Keratinocyte (primary cell): ENCODE measurements around the gene GRM2. TPM values are rescaled to one million over a fixed set of nuclear protein-coding genes. Genes with fewer than 3 reads are reported as not detected.
"Not testable (repeated sequence)": the region's sequence is repeated elsewhere in the genome, so short reads cannot be mapped to it uniquely, and the experiment has no call there.

Experiments used
- DNase-seq: peaks from one replicate; pipeline ENCODE4 v3.0.0-alpha.2; 2011; ENCODE audit warnings: low read depth, missing footprints, low spot score
- FAIRE-seq: peaks from 2 replicates; lab custom pipeline; 2011; peaks lifted over from hg19 to GRCh38; lab: Jason Lieb, UNC
- H2AFZ ChIP-seq: 2 replicates; pipeline ENCODE4 v1.6.0; 2012; ENCODE audit warnings: low read length, control low read depth, inconsistent platforms; ENCODE audit not compliant: control insufficient read depth
- H3K27ac ChIP-seq: 2 replicates; pipeline ENCODE4 v1.5.1; 2011; ENCODE audit warnings: low read length; ENCODE audit not compliant: control insufficient read depth, insufficient read depth
- H3K27me3 ChIP-seq: 3 replicates; pipeline ENCODE4 v1.6.0; 2011; ENCODE audit warnings: low read length; ENCODE audit not compliant: control insufficient read depth, insufficient read depth; ENCODE audit errors: extremely low read depth
- H3K36me3 ChIP-seq, 2 experiments: 2 replicates in 1 of 2; 3 replicates in 1 of 2; pipeline ENCODE4 v1.5.1; 2011; ENCODE audit warnings: low read length in 2 of 2, mild to moderate bottlenecking in 1 of 2; ENCODE audit not compliant: control insufficient read depth in 2 of 2, insufficient read depth in 2 of 2; ENCODE audit errors: extremely low read depth in 1 of 2
- H3K4me1 ChIP-seq: 3 replicates; pipeline ENCODE4 v1.5.1; 2011; ENCODE audit warnings: low read length; ENCODE audit not compliant: control insufficient read depth, insufficient read depth; ENCODE audit errors: extremely low read depth
- H3K4me2 ChIP-seq: 3 replicates; pipeline ENCODE4 v1.6.0; 2011; ENCODE audit warnings: low read depth, low read length; ENCODE audit not compliant: control insufficient read depth, insufficient read depth; ENCODE audit errors: extremely low read depth
- H3K4me3 ChIP-seq, 3 experiments: fragments of 200-600 bp in 1 of 3; sonication (generic) in 1 of 3; 2 replicates in 2 of 3; 3 replicates in 1 of 3; pipeline ENCODE4 v1.5.1; 2011 to 2016; ENCODE audit warnings: low read length in 3 of 3, mild to moderate bottlenecking in 3 of 3, control low read depth in 2 of 3, inconsistent platforms in 1 of 3, low read depth in 1 of 3, mixed read lengths in 1 of 3, mixed run types in 1 of 3, moderate library complexity in 1 of 3; ENCODE audit not compliant: control insufficient read depth in 2 of 3, insufficient read depth in 2 of 3; ENCODE audit errors: extremely low read depth in 1 of 3
- H3K79me2 ChIP-seq: 2 replicates; pipeline ENCODE4 v1.6.0; 2012; ENCODE audit warnings: low read length; ENCODE audit not compliant: control insufficient read depth, insufficient read depth
- H3K9ac ChIP-seq: 3 replicates; pipeline ENCODE4 v1.6.0; 2011; ENCODE audit warnings: low read length; ENCODE audit not compliant: control insufficient read depth, insufficient read depth; ENCODE audit errors: extremely low read depth
- H3K9me1 ChIP-seq: 3 replicates; pipeline ENCODE4 v1.6.0; 2011; ENCODE audit warnings: low read length; ENCODE audit not compliant: control insufficient read depth, insufficient read depth; ENCODE audit errors: extremely low read depth
- H3K9me3 ChIP-seq: 2 replicates; pipeline ENCODE4 v1.5.1; 2012; ENCODE audit warnings: low read depth, low read length; ENCODE audit not compliant: control insufficient read depth
- H4K20me1 ChIP-seq: 3 replicates; pipeline ENCODE4 v1.6.0; 2011; ENCODE audit warnings: low read length; ENCODE audit not compliant: control insufficient read depth, insufficient read depth; ENCODE audit errors: extremely low read depth
- CTCF ChIP-seq, 3 experiments: IDR thresholded peaks in 1 of 3; conservative IDR thresholded peaks in 1 of 3; optimal IDR thresholded peaks in 1 of 3; 2 replicates in 2 of 3; 3 replicates in 1 of 3; pipeline versions ENCODE3 to v1.5.1; 2011; ENCODE audit warnings: low read length in 3 of 3, mild to moderate bottlenecking in 3 of 3, moderate library complexity in 2 of 3, control low read depth in 1 of 3, inconsistent platforms in 1 of 3; ENCODE audit not compliant: insufficient read depth in 2 of 3; ENCODE audit errors: extremely low read depth in 1 of 3
- EZH2 ChIP-seq: IDR thresholded peaks from one replicate; pipeline ENCODE4 v1.6.1; 2012; ENCODE audit warnings: inconsistent platforms, mild to moderate bottlenecking, low read length, moderate library complexity
- dilution Hi-C: fragments of 300-500 bp; cut with MboI; formaldehyde crosslinking; loops from one replicate; pipeline ENCODE4 v1.7.0; 2020; ENCODE audit warnings: low sequenced_read_pairs; ENCODE audit not compliant: extremely low pct_ligation_motif_present
- polyA plus RNA-seq, 5 experiments: library from polyadenylated mRNA; depleted of rRNA in 3 of 5; stranded (reverse) in 3 of 5; stranded (forward) in 1 of 5; unstranded in 1 of 5; fragments of >200 nt; gene quantifications; 1 replicate in 1 of 5; 2 replicates in 3 of 5; 3 replicates in 1 of 5; pipeline versions ENCODE4 v1.2.1 to v1.2.3, GENCODE V29; 2011 to 2012; ENCODE audit warnings: missing spikeins in 2 of 5, low read depth in 1 of 5, low replicate concordance in 1 of 5

Gene GRM2
- polyA plus RNA-seq, 1 donor (not counting 4 experiments of a cell fraction or from before 2014, with no cell fraction given) = 0.07 TPM

- Histone ChIP-seq H3K4me2 (no peak overlapping the region), H3K4me1 (no peaks in the 10 kb centered on the region), H4K20me1 (no peaks in the 10 kb centered on the region), H3K9me1 (no peaks in the 10 kb centered on the region), H3K79me2 (no peaks in the 10 kb centered on the region), H3K4me3 (no peak overlapping the region), H2AFZ (no peak overlapping the region), H3K9ac (no peak overlapping the region), H3K9me3 (no peaks in the 10 kb centered on the region), H3K36me3 (no peaks in the 10 kb centered on the region), H3K27me3 (no peaks in the 10 kb centered on the region), H3K27ac (no peak overlapping the region)
- DNase-seq (no peak), FAIRE-seq (no peak)
- TF ChIP-seq CTCF (optimal IDR thresholded peaks at IDR 0.05 in 1 of 3, IDR thresholded peaks at IDR 0.05 in 1 of 3, conservative IDR thresholded peaks at IDR 0.05 in 1 of 3; ENCODE audit: extremely low read depth in 1 of 3, insufficient read depth in 2 of 3, low read length in 3 of 3) (no peak), EZH2 (no peak)
- dilution Hi-C loops = no loop called here
These were observed 32.2 kb downstream of the GRM2 start for GRCh38 chr3:51739110-51739509.

- H3K79me2 ChIP-seq, H4K20me1 ChIP-seq, H3K9ac ChIP-seq, H2AFZ ChIP-seq, H3K4me3 ChIP-seq, H3K9me3 ChIP-seq, DNase-seq, H3K4me2 ChIP-seq, H3K36me3 ChIP-seq, dilution Hi-C loops, H3K27me3 ChIP-seq, H3K27ac ChIP-seq, FAIRE-seq, H3K9me1 ChIP-seq, H3K4me1 ChIP-seq: not testable (repeated sequence)
These were observed 35.5 kb downstream of the GRM2 start for GRCh38 chr3:51742320-51742719.

DNA sequence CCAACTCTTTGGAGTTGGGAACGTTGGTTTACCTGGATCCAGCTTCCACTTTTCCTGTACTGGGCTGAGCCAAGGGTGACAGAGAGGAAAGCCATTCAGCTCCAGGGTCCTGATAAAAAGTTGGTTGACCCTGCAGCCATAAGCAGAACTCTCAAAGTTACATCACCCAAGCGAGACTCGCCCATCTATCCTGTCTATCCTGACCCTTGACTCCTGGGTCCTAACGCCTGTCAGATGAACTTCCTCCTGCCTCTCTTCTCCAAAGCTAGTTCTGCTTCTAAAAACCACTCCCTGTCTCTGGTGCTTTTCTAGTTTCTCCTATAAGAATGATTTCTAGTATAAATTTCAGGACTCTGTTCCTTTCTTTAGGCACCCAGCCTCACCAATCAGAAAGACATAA, 36.1 kb downstream of the GRM2 start:
- not testable (repeated sequence) for FAIRE-seq, H2AFZ ChIP-seq

More for the DNA sequence above, 36.1 kb downstream of the GRM2 start:
- H3K4me3 ChIP-seq, H3K27me3 ChIP-seq, DNase-seq, H3K36me3 ChIP-seq, H3K9me3 ChIP-seq, H4K20me1 ChIP-seq, H3K9me1 ChIP-seq, H3K79me2 ChIP-seq, H3K27ac ChIP-seq, H3K4me1 ChIP-seq, H3K4me2 ChIP-seq, dilution Hi-C loops, H3K9ac ChIP-seq: not testable (repeated sequence)
